ENCODE data around the gene PRKACG.

The PRKACG gene

DNA sequence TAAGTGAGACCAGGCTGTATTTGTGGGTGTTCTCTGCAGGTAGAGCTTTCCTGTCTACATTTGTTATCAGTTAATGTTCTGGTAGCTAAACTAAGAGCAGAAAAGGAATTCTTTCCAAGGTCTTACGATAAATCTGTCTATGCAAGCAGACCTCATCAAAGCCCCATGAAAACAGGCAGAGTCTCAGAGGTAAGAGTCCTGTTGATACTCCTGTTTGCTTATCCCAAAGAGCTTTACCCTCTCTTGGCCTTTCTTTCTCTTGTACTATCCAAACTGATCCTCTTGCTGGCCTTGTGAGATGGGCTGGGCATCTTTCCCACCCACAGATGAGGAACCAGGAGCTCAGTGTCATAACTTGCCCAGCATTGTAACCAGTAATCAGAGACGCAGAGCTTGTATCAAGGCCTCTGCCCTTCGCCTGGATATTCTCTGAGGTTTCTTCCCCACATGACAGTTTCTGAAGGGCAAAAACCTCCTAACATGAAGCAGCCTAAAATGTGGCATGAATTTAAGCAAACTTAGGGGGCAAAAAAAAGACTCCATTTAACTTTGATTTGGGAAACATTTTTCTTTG is 33.5 kb downstream of the PRKACG start:
- DNase-seq = no peak

DNA sequence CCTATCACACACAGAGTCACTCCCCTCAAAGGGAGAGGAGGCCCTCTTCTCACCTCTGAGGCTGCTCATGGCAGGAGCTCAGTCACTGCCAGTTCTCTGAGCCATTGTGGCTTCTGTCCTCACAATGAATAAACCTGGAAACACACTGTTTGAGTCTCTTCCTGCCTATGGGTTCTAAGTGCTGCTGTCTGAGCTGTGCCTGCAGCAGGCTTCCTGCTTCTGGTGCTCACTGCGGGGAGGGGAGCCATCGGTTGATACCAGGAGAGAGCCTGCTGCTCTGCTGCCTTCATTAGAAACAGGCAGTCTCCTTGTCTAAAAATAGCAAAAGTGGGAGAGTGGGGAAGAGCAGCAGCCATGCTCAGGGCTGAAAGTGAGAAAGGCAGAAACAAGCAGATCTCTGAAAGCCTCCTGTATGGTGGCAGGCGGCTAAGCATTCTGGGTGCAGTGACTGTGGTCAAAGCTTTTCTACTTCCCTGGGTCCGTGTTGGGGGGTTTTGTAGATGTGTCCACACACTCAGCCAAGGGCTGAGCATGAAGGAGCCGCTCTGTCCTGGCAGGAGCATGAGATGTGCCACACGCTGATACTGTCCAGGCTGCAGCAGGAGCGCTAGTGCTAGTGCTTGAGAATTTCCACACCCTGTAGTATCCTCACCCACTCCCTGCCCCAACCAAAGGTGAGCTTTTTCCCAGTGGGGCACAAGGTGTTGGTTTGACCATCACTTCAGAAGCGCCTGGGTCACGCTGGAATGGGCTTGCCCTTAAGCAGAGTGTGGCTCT is 34.2 kb downstream of the PRKACG start:
- DNase-seq = no peak

DNA sequence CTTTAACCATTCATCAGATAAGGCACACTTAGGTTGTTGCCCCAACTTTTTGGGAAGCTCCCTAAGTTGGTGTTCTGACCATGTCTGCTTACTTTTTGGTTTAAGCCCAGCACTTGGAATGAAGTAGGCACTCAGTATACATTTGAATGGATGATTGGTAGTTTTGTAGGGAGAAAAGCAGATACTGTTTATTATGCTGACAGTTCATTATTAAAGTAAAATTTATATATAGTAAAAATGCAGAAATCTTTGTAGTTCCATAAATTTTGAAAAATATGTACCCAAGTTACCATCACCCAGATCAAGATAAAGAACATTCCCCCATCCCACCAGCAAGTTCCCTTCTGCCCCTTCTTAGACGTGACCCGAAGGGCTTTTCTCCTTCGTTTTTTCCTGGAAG is 35.4 kb downstream of the PRKACG start:
- DNase-seq = no peak

DNA sequence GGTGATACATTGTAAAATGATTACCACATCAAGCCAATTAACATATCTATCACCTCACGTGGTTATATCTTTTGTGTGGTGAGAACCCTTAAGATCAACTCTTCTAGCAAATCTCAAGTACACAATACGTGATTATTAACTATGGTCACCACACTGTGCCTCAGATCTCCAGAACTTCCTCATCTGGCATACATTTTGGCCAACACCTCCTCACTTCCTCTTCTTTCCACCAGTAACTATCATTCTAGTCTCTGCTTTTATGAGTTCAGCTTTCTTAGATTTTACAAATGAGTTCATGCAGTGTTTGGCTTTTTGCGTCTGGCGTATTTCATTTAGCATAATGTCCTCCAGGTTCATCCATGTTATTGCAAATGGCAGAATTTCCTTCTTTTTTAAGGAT is 35.8 kb downstream of the PRKACG start:
- DNase-seq = no peak

DNA sequence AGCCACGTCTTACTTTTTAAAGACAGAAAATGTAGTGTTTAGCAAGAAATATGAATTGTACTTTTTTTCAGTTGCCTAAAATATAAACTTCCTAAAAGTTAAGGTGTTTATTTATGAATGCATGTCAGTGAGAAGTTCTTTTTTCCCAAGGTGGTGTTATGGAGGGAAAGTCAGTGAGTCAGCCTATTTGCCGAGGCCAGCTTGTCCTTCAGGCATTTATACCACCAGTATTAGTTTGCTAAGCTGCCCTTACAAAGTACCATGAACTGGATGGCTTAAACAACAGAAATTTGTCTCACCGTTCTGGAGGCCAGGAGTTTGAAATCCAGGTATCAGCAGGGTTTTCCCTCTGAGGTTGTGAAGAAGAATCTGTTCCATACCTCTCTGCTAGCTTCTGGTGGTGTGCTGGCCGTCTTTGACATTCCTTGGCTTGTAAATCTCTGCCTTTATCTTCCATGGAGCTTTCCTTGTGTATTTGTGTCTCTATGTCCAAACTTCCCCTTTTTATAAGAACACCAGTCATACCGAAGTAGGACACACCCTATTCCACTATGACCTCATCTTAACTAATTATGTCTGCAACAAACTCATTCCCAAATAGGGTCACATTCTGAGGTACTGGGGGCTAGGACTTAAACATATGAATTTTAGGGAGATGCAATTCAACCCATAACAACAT is 38.4 kb downstream of the PRKACG start:
- no peak for DNase-seq

DNA sequence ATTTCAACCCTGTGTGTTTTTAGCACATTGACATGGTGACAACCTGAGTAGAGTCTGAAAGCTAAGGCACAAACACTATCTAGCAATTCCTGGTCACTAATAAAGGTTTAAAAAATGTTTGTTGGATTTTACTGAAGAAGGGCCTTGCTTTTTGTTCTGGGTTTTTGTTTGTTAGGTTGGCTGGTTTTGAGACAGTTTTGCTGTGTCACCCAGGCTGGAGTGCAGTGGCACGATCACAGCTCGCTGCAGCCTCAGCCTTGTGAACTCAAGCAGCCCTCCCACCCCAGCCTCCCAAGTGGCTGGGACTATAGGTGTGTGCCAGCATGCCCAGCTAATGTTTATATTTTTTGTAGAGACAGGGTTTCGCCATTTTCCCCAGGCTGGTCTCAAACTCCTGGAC is 39.0 kb downstream of the PRKACG start:
- DNase-seq = no peak

DNA sequence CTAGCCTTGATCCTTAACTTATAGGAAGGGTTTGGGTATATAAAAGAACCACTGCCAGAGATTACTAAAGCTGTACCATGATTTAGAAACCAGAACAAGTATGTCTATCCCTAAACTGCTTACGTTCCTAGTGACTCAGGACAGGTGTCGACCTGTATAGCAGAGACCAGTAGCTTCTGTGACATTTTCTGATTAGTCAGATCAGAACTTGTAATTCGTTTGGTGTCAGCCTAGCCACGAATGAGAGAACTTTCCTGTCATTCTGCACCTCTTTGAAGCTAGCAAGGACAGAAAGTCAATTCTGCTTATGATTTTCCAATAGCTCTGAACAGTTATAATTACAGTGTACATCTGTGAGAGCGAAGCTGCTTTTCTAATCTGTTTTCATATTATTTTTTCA is 39.5 kb downstream of the PRKACG start:
- DNase-seq = no peak

DNA sequence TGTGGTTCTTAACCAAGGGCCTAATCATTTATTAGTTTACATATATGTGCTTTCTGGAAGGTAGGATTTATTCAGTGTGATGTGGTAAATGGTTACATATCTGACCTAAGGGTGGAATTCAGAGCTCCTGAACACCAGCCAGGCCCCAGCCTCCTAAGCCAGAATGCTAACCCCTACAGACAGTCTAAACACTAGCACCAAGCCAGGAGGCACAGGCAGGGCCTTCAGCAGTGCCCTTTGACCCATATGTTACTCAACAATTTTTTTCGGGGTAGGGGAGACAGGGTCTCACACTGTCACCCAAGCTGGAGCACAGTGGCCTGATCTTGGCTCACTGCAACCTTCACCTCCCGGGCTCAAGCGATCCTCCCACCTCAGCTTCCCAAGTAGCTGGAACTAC is 40.3 kb downstream of the PRKACG start:
- DNase-seq = no peak

DNA sequence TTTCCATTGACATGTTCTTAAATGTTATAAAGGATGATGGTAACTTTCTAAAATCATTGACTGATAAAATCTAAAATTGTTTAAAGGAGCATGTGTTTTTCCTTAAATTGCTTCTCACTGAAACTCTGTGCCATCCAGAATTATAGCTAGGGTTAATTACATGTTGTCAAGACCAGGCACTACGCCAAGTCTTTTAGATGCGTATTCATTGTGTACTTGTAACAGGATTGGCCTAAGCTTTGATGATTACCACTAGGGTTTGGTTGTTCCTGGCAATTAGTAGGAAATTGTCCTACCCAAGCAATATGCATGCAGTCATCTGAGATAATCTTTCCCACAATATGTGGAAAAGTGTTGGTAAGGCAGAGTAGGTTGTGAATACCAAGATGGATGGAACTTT is 43.8 kb downstream of the PRKACG start:
- no peak for DNase-seq

DNA sequence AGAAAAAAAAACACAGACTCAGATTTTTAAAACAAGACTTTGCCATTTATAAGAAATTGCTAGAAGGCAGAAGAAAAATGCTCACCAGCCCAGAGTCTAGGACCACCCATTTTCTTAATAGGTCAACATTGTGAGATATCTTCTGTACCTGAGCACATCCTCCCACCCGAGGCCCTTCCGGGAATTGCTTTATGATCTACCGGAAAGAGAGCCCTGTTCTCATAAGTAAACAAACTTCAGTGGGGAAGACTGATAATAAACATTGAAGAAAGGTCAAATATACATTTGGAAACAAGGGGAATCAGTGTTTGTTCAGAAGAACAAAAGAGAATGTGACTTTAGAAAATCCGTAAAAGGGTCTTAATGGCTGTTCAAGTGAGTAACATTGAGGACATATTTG is 44.4 kb downstream of the PRKACG start:
- DNase-seq = no peak

DNA sequence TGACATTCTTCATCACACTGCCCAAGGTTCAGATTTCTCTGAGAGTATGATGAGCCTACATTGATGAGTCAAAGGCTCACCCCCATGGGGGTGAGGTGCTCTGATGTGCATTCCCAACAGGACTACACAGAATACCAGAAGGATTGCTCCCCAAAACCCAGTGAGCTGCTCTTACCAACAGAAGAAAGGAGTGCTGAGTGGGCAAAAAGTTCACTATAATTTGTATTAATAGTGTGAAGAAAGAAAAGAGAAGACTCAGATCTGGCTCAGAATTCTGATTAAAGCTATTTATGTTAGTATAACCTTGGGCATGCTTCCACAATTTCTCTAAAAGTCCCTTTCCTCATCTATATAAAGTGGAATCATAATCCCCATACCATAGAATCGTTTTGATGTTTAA is 46.1 kb downstream of the PRKACG start:
- DNase-seq = no peak

DNA sequence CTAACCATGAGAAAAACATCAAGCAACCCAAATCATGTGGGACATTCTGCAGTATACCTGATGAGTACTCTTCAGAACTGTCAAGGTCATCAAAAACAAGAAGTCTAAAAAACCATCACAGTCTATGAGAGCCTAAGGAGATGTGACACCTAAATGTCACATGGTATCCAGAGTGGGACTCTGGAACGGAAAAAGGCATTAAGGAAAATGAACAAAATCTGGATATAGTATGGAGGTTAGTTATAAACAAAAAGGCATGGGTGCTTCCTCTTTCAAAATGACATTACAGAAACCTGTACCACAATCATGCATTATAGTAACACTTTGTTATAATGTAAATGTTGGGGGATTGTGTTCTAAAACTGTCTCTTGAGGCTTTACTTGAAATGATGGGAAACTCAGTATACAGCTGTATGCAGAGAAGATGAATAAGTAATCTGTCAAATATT is 47.4 kb downstream of the PRKACG start:
- DNase-seq = no peak

DNA sequence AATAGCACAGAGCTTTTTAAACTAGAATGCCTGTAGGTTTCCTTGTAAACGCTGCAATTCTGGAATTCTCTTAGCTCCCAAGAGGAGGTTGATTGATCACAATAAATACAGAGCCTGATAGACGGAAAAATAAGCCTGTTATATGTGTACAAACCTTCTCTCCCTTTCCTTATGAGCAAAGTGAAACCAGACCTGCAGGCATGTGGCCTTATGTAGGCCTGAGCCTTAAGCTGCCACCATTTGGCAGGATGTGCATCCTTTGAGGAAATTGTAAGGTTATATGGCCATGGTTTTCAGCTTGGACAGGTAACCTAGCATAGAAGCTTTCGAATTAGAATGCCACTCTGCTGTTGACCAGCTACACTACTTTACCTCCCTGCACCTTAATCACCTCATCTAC is 49.1 kb downstream of the PRKACG start:
- DNase-seq = no peak

DNA sequence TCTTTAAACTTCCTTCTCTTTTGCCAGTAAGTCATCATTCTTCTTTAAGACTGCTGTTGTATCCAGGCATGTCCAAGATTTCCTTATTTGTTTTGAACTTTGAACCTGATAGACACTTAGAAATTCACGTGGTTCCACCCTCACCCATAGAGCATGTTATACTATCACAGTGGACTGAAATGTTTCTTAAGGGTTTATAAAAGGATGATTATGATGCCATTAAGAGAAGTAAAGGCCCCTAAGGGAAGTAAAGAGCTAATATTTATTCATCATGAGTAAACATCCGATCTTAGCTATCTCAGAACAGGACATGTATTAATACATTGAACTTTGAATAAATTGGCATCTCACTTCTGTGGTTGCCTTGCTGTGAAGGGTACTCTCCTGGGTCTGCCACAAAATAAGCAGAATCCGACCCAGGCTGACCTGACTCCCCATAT is 49.8 kb downstream of the PRKACG start:
- DNase-seq = no peak

DNA sequence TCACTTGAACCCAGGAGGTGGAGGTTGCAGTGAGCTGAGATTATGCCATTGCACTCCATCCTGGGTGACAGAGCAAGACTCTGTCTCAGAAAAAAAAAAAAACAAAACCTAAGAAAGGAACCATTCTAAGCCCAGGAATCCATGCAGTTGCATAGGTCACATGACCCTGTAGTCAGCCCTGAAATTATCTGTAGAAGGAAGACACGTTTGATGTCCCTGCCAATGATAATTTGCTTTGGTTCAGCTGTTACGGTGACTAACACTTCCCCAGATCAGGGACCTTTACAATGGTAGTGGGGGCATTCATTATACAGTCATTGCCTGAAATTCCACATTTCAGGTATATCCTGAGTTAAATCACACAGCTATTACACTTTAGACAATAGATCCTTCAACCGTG is 50.5 kb downstream of the PRKACG start:
- no peak for DNase-seq
